Activated T-helper 1 cell treated with Interleukin-2 at 50 U/mL for 16 hours (primary cell): Measurements from ENCODE around the gene GREM2.

Experiments
- DNase-seq: peaks from one replicate; pipeline ENCODE4 v3.0.0-alpha.2; 2020; ENCODE audit warnings: low read depth

GREM2 gene

GRCh38 chr1:240610636-240611035 is 1.3 kb downstream of the GREM2 start:
- DNase-seq, result no peak

- no peak for DNase-seq
Measured at GRCh38 chr1:240609527-240610060, 2.4 kb downstream of the GREM2 start.

- no peak for DNase-seq
Measured at GRCh38 chr1:240608707-240609106, 3.2 kb downstream of the GREM2 start.

GRCh38 chr1:240607006-240607405 is 4.9 kb downstream of the GREM2 start:
- DNase-seq, result no peak

- no peak for DNase-seq
Measured at GRCh38 chr1:240602189-240602588, 9.8 kb downstream of the GREM2 start.

- DNase-seq, result no peak
Measured at GRCh38 chr1:240599830-240600229, 12.1 kb downstream of the GREM2 start.

- no peak for DNase-seq
Measured at GRCh38 chr1:240599299-240599698, 12.7 kb downstream of the GREM2 start.

GRCh38 chr1:240598216-240599001 is 13.5 kb downstream of the GREM2 start:
- DNase-seq, result no peak

GRCh38 chr1:240597153-240597745 is 14.7 kb downstream of the GREM2 start:
- DNase-seq, result no peak

- DNase-seq, result no peak
Measured at GRCh38 chr1:240595476-240595875, 16.5 kb downstream of the GREM2 start.

- no peak for DNase-seq
Measured at GRCh38 chr1:240591564-240591963, 20.4 kb downstream of the GREM2 start.

- DNase-seq, result no peak
Measured at GRCh38 chr1:240591078-240591477, 20.9 kb downstream of the GREM2 start.

GRCh38 chr1:240589585-240590110 is 22.3 kb downstream of the GREM2 start:
- no peak for DNase-seq

GRCh38 chr1:240586006-240586405 is 25.9 kb downstream of the GREM2 start:
- DNase-seq, result no peak

GRCh38 chr1:240582953-240583352 is 29.0 kb downstream of the GREM2 start:
- DNase-seq, result no peak

- no peak for DNase-seq
Measured at GRCh38 chr1:240579511-240579910, 32.4 kb downstream of the GREM2 start.

- no peak for DNase-seq
Measured at GRCh38 chr1:240577095-240577494, 34.9 kb downstream of the GREM2 start.

GRCh38 chr1:240575981-240576662 is 35.8 kb downstream of the GREM2 start:
- peak; percentile 1 for DNase-seq

GRCh38 chr1:240572328-240572727 is 39.6 kb downstream of the GREM2 start:
- DNase-seq, result no peak

- no peak for DNase-seq
Measured at GRCh38 chr1:240571782-240572181, 40.2 kb downstream of the GREM2 start.

GRCh38 chr1:240567066-240567465 is 44.9 kb downstream of the GREM2 start:
- DNase-seq, result no peak

GRCh38 chr1:240562779-240563178 is 49.2 kb downstream of the GREM2 start:
- DNase-seq, result no peak

GRCh38 chr1:240562111-240562590 is 49.8 kb downstream of the GREM2 start:
- DNase-seq, result no peak
